B cell (primary cell): Measurements from ENCODE around the gene PLS3. TPM values are rescaled to one million over a fixed set of nuclear protein-coding genes. Genes with fewer than 3 reads are reported as not detected.
A peak's percentile ranks its signal among the peaks of the same experiment; 100 is the strongest.

Experiments
- ATAC-seq: fragments of 200-7000 bp; cut with Tn5 transposase; one replicate; pipeline ENCODE4 v1.10.0; 2021; ENCODE audit warnings: low read depth, mild to moderate bottlenecking, moderate number of reproducible peaks, moderate library complexity
- CTCF ChIA-PET: fragments of 350-600 bp; sonication (Branson Sonifier 250); formaldehyde crosslinking; loops from one replicate; lab custom pipeline; 2021; ENCODE audit warnings: antibody characterized with exemption, inconsistent platforms; lab: Charles Lee
- POLR2A ChIA-PET: fragments of 350-600 bp; sonication (Branson Sonifier 250); formaldehyde crosslinking; loops from one replicate; lab custom pipeline; 2021; ENCODE audit warnings: antibody characterized with exemption; lab: Charles Lee
- DNase-seq: peaks from one replicate; pipeline ENCODE4 v3.0.0; 2013
- H2AFZ ChIP-seq: 2 replicates; pipeline ENCODE4 v1.6.1; 2012; ENCODE audit warnings: mild to moderate bottlenecking, low read depth, low read length; ENCODE audit not compliant: insufficient read depth, poor library complexity, severe bottlenecking
- H3K27ac ChIP-seq, 2 donors: 1 replicate in 1 of 2; 2 replicates in 1 of 2; pipeline ENCODE4 v1.5.1; 2012 to 2013; ENCODE audit warnings: low read length in 2 of 2, mild to moderate bottlenecking in 2 of 2, moderate library complexity in 1 of 2
- H3K27me3 ChIP-seq, 4 experiments: fragments of 200-600 bp in 1 of 4; sonication (generic) in 1 of 4; replicated peaks in 1 of 4; 1 replicate in 2 of 4; 2 replicates in 2 of 4; pipeline versions ENCODE4 v1.6.1 to v1.7.0; 2013 to 2016; ENCODE audit warnings: low read length in 3 of 4, mild to moderate bottlenecking in 2 of 4, mixed read lengths in 1 of 4, moderate library complexity in 1 of 4; ENCODE audit not compliant: insufficient read depth in 4 of 4, control insufficient read depth in 3 of 4; ENCODE audit errors: control extremely low read depth in 1 of 4
- H3K36me3 ChIP-seq, 2 experiments: replicated peaks in 1 of 2; 1 replicate in 1 of 2; 2 replicates in 1 of 2; pipeline versions ENCODE4 v1.6.1 to v1.7.1; 2013; ENCODE audit warnings: low read length in 1 of 2; ENCODE audit not compliant: insufficient read depth in 2 of 2, control insufficient read depth in 1 of 2; ENCODE audit errors: control extremely low read depth in 1 of 2, extremely low read depth in 1 of 2
- H3K4me1 ChIP-seq, 2 donors: fragments of 200-600 bp in 1 of 2; sonication (generic) in 1 of 2; 1 replicate in 1 of 2; 2 replicates in 1 of 2; pipeline versions ENCODE4 v1.5.1 to v1.6.1; 2013 to 2017; ENCODE audit warnings: low read length in 2 of 2; ENCODE audit not compliant: control insufficient read depth in 2 of 2, insufficient read depth in 2 of 2
- H3K4me2 ChIP-seq: replicated peaks from 2 replicates; pipeline ENCODE3; 2012; ENCODE audit warnings: mild to moderate bottlenecking, low read depth, low read length; ENCODE audit not compliant: poor library complexity, severe bottlenecking
- H3K4me3 ChIP-seq, 5 experiments: fragments of 200-600 bp in 1 of 5; sonication (generic) in 1 of 5; 1 replicate in 3 of 5; 2 replicates in 2 of 5; pipeline versions ENCODE4 v1.5.1 to v1.7.0; 2011 to 2016; ENCODE audit warnings: low read length in 4 of 5, mild to moderate bottlenecking in 4 of 5, low read depth in 2 of 5, control low read depth in 1 of 5, moderate library complexity in 1 of 5; ENCODE audit not compliant: insufficient read depth in 1 of 5; ENCODE audit errors: control extremely low read depth in 1 of 5, extremely low read depth in 1 of 5
- H3K79me2 ChIP-seq: fragments of 200-600 bp; sonication (generic); one replicate; pipeline ENCODE4 v1.6.0; 2016; ENCODE audit warnings: low read length; ENCODE audit not compliant: control insufficient read depth, insufficient read depth
- H3K9ac ChIP-seq: fragments of 200-600 bp; sonication (generic); 2 replicates; pipeline ENCODE4 v1.6.1; 2017; ENCODE audit warnings: mild to moderate bottlenecking, low read length, moderate library complexity
- H3K9me3 ChIP-seq, 3 donors: one replicate each; pipeline versions ENCODE4 v1.6.1 to v1.7.1; 2013; ENCODE audit warnings: low read length in 2 of 3; ENCODE audit not compliant: control insufficient read depth in 2 of 3, insufficient read depth in 1 of 3; ENCODE audit errors: control extremely low read depth in 1 of 3
- H4K20me1 ChIP-seq: 2 replicates; pipeline ENCODE4 v1.6.0; 2012; ENCODE audit warnings: mild to moderate bottlenecking, low read length; ENCODE audit not compliant: insufficient read depth, control insufficient read depth, poor library complexity, severe bottlenecking
- H3K27ac Mint-ChIP-seq: one replicate; pipeline ENCODE4 v1.8.0; 2021; ENCODE audit warnings: mixed read lengths
- H3K27me3 Mint-ChIP-seq: one replicate; pipeline ENCODE4 v1.8.0; 2021; ENCODE audit warnings: mixed read lengths
- H3K4me1 Mint-ChIP-seq: one replicate; pipeline ENCODE4 v1.8.0; 2021; ENCODE audit warnings: mixed read lengths
- H3K4me3 Mint-ChIP-seq: one replicate; pipeline ENCODE4 v1.8.0; 2021; ENCODE audit warnings: mixed read lengths
- H3K9me3 Mint-ChIP-seq: one replicate; pipeline ENCODE4 v1.8.0; 2022; ENCODE audit warnings: mixed read lengths; ENCODE audit not compliant: insufficient read depth
- EZH2 ChIP-seq: IDR thresholded peaks from 2 replicates; pipeline ENCODE4 v1.6.1; 2012; ENCODE audit warnings: borderline replicate concordance, low read depth, mild to moderate bottlenecking, moderate library complexity, low read length; ENCODE audit not compliant: insufficient read depth, poor library complexity, severe bottlenecking
- WGBS: methylation state at CpG from one replicate; pipeline ENCODE4 v1.1.5; 2013; ENCODE audit warnings: missing lambda C conversion rate; ENCODE audit not compliant: insufficient coverage; 5-methylcytosine and 5-hydroxymethylcytosine counted together
- intact Hi-C: fragments of 100-400 bp; cut with micrococcal nuclease; formaldehyde crosslinking; loops from one replicate; pipeline ENCODE4 v1.10.0; 2022
- polyA plus RNA-seq: library from polyadenylated mRNA; depleted of rRNA; stranded (reverse); fragments of >200 nt; gene quantifications from 2 replicates; pipeline ENCODE4 v1.2.3, GENCODE V29; 2012
- total RNA-seq, 2 donors: library from RNA; stranded (reverse); fragments of 120-200 nt in 1 of 2; gene quantifications; 1 replicate in 1 of 2; 2 replicates in 1 of 2; pipeline versions ENCODE4 v1.2.3 to v1.2.4, GENCODE V29; 2013 to 2022
- TF ChIP-seq, protein P1 (sequence below): fragments of 200-600 bp; IDR thresholded peaks from one replicate; pipeline ENCODE4 v1.8.0; 2022; ENCODE audit warnings: antibody characterized with exemption, mild to moderate bottlenecking

PLS3 gene
- total and polyA plus RNA-seq, 2 donors (not counting 1 experiment from before 2014, with no cell fraction given) = not detected

GRCh38 chrX:115690511-115691216, 129.7 kb downstream of the PLS3 start:
- no peaks in the 10 kb centered on the region for H4K20me1 ChIP-seq
- no peaks in the 10 kb centered on the region for H3K36me3 ChIP-seq
- Mint-ChIP-seq H3K4me1 (no peaks in the 10 kb centered on the region), H3K4me3 (no peak overlapping the region), H3K27ac (no peak overlapping the region), H3K27me3 (no peaks in the 10 kb centered on the region), H3K9me3 (no peaks in the 10 kb centered on the region)
- no peaks in the 10 kb centered on the region for H3K79me2 ChIP-seq
- no peaks in the 10 kb centered on the region for H3K27me3 ChIP-seq
- intact Hi-C loops = no loop called here
- H3K4me1 ChIP-seq = no peaks in the 10 kb centered on the region
- no peak overlapping the region for H3K4me3 ChIP-seq
- TF ChIP-seq EZH2 = no peak
- TF ChIP-seq, protein P1, sequence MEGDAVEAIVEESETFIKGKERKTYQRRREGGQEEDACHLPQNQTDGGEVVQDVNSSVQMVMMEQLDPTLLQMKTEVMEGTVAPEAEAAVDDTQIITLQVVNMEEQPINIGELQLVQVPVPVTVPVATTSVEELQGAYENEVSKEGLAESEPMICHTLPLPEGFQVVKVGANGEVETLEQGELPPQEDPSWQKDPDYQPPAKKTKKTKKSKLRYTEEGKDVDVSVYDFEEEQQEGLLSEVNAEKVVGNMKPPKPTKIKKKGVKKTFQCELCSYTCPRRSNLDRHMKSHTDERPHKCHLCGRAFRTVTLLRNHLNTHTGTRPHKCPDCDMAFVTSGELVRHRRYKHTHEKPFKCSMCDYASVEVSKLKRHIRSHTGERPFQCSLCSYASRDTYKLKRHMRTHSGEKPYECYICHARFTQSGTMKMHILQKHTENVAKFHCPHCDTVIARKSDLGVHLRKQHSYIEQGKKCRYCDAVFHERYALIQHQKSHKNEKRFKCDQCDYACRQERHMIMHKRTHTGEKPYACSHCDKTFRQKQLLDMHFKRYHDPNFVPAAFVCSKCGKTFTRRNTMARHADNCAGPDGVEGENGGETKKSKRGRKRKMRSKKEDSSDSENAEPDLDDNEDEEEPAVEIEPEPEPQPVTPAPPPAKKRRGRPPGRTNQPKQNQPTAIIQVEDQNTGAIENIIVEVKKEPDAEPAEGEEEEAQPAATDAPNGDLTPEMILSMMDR = peak; percentile 71
- no peaks in the 10 kb centered on the region for H3K9me3 ChIP-seq
- ATAC-seq (peak; percentile 41), DNase-seq (peak; percentile 32)
- no peak overlapping the region for H3K4me2 ChIP-seq
- ChIA-PET POLR2A (no interaction called here), CTCF (interaction anchor here (1.2 to 2.0 kb wide), 2 partner anchors 8 to 45 kb away, joined by 4 to 7 read pairs; no protein-coding TSS in a partner anchor)
- no peak overlapping the region for H3K27ac ChIP-seq
- H3K9ac ChIP-seq = no peak overlapping the region
- no peak overlapping the region for H2AFZ ChIP-seq
- WGBS = 58% methylated on average over 3 of the region's 4 CpGs

GRCh38 chrX:115693476-115693875, 132.5 kb downstream of the PLS3 start:
- no peaks in the 10 kb centered on the region for H3K9me3 ChIP-seq
- no peak overlapping the region for H3K27ac ChIP-seq
- H3K9ac ChIP-seq = no peak overlapping the region
- Mint-ChIP-seq H3K9me3 (no peaks in the 10 kb centered on the region), H3K4me3 (no peak overlapping the region), H3K27ac (no peak overlapping the region), H3K27me3 (no peaks in the 10 kb centered on the region), H3K4me1 (no peaks in the 10 kb centered on the region)
- H3K4me1 ChIP-seq = no peaks in the 10 kb centered on the region
- no peaks in the 10 kb centered on the region for H3K27me3 ChIP-seq
- no peaks in the 10 kb centered on the region for H4K20me1 ChIP-seq
- no peak overlapping the region for H3K4me3 ChIP-seq
- WGBS = no CpG with 5 or more reads among the region's 6 CpGs
- ChIA-PET CTCF (no interaction called here), POLR2A (no interaction called here)
- no peak overlapping the region for H3K4me2 ChIP-seq
- TF ChIP-seq, protein P1 = no peak
- no peak for TF ChIP-seq EZH2
- DNase-seq = no peak
- intact Hi-C loops = no loop called here
- no peak for ATAC-seq
- no peaks in the 10 kb centered on the region for H3K36me3 ChIP-seq
- H3K79me2 ChIP-seq = no peaks in the 10 kb centered on the region
- H2AFZ ChIP-seq = no peak overlapping the region
